Endothelial cell of hepatic sinusoid (primary cell): Measurements from ENCODE around the gene MAFB.
"Not testable (repeated sequence)": the region's sequence is repeated elsewhere in the genome, so short reads cannot be mapped to it uniquely, and the experiment has no call there.

Source experiments
- in situ Hi-C: cut with HindIII; loops from 2 replicates; pipeline ENCODE4 v1.10.0; 2017; ENCODE audit warnings: low sequenced_read_pairs

Gene MAFB

DNA sequence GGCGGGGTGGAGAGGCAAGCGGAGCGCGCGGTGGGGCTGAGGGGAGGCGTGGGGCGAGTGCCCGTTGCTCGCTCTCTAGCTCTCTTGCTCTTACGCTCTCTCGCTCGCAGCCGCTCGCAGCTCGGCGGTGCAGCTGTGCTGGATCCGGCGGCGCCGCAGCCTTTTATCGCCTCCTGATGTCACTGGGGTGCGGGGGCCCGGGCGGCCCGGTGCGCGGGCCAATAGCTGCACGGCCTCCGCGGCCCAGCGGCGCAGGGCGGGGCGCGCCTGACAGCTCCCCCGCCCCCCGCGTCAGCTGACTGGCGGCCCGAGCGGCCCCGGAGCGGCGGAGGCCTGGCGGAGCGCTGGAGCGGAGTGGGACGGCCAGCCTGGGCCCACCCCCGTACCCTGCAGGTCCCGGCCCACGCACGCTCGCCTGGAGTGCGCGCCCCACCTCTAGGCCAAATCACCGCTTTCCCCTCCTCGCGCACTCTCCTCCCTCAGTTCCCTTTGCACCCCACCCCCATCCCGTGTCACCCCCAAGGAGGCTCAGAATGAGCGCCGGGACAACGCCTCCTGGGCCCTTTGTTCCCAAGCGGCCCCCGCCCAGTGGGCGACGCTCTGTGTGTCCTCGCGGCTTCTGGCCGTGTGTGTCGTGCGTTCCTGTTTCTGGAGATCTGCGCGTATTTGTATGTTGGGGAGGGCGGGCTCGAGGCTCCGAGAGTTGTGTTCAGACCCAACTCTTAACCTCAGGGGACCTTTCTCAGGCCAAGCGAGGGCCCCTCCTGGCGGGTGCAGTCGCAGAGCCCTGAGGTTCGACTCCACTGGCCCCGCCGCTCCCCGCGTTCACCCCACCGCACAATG lies at the start of gene MAFB:
TSS of gene MAFB (minus strand) at position 137 of the 843 bp plus-strand sequence. CDS start 386 bp downstream, outside the sequence.
- in situ Hi-C loops, result no loop called here

DNA sequence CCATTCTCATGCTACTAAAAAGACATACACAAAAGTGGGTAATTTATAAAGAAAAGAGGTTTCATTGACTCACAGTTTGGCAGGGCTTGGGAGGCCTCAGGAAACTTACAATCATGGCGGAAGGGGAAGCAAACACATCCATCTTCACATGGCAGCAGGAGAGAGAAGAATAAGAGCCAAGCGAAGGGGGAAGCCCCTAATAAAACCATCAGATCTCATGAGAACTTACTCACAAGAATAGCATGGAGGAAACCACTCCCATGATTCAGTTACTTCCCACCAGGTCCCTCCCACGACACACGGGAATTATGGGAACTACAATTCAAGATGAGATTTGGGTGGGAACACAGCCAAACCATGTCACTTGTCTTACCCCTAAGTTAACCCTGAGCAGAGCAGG lies 47.4 kb upstream of the MAFB start:
- in situ Hi-C loops, result not testable (repeated sequence)

- in situ Hi-C loops, result no loop called here
Observed at GRCh38 chr20:40728996-40729395, 40.0 kb upstream of the MAFB start.

GRCh38 chr20:40728470-40728869 lies 39.4 kb upstream of the MAFB start:
- in situ Hi-C loops, result no loop called here

DNA sequence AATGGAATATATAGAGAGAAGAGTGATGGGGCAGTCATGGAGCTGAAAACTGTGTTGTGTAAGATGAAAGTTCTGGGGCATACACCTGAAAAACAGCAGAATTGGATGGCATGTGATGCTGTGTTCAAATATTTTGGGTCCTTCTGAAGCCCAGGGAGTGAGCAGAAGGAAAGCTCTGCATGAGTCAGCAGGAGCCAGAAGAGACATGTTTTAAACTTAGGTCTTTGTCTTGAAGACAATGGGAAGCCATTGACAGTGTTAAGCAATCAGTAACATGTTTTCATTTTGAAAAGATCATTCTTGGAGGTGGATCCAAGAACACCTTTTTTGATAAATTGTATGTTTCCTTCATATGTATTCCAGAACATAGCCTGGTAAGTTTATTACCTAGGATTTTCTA lies 38.9 kb upstream of the MAFB start:
- in situ Hi-C loops, result no loop called here

- in situ Hi-C loops, result no loop called here
Observed at GRCh38 chr20:40726776-40727175, 37.7 kb upstream of the MAFB start.

- in situ Hi-C loops, result no loop called here
Observed at GRCh38 chr20:40724566-40724965, 35.5 kb upstream of the MAFB start.

- in situ Hi-C loops, result no loop called here
Observed at GRCh38 chr20:40720826-40721225, 31.8 kb upstream of the MAFB start.

- in situ Hi-C loops, result no loop called here
Observed at GRCh38 chr20:40720099-40720498, 31.1 kb upstream of the MAFB start.

DNA sequence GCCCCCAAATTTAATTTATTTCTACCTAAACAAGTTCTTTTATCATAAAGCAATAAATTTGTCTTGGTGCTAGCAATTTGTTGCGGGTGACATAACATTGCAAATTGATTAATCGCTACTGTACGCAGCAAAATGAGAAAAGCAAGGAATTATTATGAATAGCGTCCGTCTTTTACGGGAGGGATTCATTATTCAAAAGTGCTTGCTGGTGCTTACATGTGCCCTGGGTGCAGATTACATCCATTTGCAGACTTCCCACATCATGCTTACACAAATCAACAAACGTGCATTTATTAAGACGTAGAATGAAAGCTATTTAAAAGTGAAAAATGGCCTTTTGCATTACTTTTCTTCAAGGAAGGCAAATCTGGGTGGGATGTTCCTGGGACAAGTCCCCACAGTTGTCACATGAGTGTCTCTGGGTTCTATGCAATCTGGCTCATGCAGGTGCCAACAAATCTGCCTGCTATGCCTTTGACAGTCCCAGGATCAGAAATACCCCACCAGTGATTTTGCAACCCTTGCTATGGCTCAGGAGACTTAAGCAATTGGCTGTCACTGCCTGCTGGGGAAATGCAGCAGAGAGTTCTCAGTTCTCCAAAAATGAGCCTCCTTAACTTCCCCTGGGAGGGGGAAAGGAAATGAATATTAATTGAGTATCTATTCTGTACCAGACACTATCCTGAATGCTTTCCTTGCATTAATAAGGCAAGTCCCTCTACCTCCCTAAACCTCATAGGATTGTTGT lies 30.1 kb upstream of the MAFB start:
- in situ Hi-C loops, result no loop called here

- in situ Hi-C loops, result no loop called here
Observed at GRCh38 chr20:40718214-40718977, 29.4 kb upstream of the MAFB start.

DNA sequence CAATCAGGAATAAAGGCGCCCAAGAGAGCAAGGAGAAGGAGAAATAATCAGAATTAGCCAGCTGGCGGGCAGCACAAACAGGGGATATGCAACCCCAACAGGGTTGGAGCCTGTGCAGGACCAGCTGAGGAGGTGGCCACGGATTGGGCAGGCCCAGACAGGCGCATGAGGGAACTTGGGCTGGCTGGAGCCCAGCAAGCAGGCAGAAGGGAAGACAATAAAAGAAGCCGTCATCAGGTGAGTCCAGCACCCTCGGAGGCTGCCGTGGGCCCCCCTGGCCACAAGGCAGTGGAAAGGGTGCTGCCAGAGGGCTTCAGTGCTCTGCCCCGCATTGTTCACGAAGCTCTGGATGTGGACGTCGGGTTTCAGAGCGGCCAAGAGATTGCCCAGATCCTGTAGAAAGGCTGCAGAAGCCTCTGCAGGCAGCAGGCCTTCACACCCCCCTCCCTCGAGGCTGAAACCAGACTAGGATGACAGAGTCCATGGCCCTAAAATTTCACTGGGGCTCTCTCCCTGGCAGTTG lies 28.4 kb upstream of the MAFB start:
- in situ Hi-C loops, result no loop called here

DNA sequence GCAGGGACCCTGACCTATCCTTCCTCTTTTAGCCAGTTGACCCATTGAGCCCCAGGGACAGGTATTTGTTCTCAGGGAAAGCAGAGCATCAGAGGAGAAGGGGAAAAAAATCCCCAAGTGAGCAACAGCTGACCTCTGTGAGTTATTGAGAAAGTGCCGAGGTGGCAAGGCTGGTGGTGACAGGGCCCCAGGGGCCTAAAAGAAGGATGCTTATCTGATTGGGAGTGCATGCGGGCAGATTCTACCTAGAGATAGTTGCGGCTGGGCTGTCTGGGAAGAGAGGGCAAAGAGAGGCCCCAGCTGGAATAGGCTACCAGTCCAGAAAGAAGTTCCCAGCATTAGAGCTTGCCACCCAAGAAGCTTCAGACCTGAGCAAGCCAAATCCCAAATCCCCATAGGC lies 26.5 kb upstream of the MAFB start:
- in situ Hi-C loops, result no loop called here

DNA sequence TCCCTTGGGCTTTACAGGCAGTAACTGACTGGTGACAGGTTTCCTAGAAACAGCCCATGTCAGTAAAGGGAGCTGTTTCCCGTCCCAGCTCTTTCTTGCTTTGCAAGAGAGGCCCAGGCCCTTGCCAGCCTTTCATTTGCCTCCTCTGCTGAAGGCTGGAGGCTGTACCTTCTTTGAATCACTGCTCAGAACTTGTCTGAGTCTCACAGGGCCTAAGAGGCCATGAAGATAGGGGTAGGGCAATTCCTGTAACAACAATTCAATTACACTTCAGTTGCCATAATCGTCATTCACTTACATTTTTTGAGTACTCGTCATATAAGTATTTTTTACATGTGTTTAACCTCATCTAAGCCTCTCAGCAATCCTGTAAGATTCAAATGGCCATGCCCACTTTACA lies 25.9 kb upstream of the MAFB start:
- in situ Hi-C loops, result no loop called here

DNA sequence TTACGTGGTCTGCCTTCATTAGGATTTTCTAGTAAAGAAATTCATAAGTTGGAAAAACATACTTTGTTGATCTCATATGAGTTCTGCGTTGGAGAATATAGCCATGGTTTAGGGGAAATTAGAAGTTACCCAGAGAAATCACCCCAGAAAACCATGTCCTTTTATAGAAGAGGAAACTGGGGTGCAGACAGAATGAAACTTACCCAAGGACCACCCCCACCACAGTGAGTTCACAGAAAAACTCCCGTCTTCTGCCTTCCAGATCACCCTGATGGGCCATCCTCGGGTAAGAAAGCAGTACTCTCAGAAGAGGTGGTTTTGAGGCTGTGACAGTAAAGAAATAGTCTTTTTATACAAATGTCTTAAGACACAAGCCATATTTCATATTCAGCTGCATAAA lies 25.1 kb upstream of the MAFB start:
- in situ Hi-C loops, result no loop called here

GRCh38 chr20:40713508-40713907 lies 24.5 kb upstream of the MAFB start:
- in situ Hi-C loops, result no loop called here

DNA sequence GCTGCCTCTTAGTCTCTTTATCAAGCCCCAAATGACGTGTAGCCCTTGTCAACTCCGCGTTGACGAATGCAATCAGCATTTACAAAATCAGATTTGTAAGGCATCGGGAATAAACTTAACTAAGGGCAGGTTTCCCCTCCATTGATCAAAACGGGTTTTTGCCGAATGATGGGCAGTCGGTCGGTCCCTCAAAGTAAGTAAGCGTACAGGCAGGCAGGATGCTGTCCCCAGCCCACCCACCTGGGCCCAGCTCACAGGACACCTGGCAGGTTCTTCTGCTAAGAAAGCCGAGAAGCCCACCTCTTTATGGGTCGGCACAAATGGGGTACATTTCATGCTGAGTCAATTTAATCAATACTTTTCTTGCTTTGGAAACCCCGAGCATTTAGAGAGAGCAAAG lies 22.0 kb upstream of the MAFB start:
- in situ Hi-C loops, result no loop called here

DNA sequence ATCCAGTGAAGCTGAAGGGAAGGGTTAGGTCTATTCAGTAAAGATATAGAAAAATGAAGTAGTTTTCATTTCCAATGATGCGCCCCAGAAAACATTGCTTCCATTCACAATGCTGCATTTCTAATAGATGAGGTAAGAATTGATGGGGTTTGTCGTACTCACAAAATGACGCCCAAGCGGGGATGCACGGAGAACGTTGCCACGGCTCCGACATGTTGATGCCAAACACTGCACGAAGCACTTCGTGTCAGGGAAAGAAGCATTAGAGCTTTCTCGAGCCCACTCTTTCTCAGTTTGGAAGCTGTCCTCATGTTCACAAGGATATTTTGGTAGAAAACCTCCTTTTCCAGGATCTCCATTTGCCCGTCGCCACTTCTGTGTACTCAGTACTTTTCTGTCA lies 21.6 kb upstream of the MAFB start:
- in situ Hi-C loops, result no loop called here

DNA sequence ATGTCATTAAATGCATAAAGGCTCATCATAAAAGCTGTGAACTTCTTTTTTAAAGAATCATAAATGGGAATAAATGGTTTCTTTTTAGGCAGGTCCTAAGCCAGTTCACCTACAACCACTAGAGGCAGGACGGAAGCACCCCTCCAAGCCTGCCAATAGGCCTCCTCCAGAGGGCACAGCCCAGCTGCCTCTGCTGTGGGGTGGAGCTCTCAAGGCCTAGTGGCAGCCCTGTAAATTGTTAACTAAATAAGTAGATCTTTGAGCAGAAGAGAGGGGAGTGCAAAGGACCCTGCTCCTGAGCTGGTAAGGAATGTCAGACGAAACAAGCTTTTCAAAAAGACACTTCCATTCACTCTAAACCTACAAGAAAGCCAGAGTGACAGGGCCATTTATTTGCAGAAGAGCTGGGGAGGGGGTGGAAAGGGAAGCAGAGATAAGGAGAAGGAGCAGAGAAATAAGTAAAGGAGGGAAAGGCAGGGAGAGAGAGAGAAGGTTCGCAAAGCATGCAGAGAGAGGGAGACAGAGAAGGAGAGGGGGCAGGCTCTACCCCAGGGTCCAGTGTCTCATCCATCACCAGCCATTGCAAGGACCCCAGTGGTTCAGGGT lies 18.0 kb upstream of the MAFB start:
- in situ Hi-C loops, result no loop called here

GRCh38 chr20:40705413-40705812 lies 16.4 kb upstream of the MAFB start:
- in situ Hi-C loops, result no loop called here

GRCh38 chr20:40704828-40705227 lies 15.8 kb upstream of the MAFB start:
- in situ Hi-C loops, result no loop called here
